ENCODE results near the gene MAP2K2.

Gene MAP2K2

GRCh38 chr19:4115818-4116385, 8.0 kb downstream of the MAP2K2 start:
- Mint-ChIP-seq H3K36me3 (ENCODE audit: low read depth) (peaks cover 28% of the 10 kb centered on the region), H3K4me1 (ENCODE audit: low read depth) (peaks cover 21% of the 10 kb centered on the region), H3K27ac (no peak overlapping the region), H3K9me3 (no peaks in the 10 kb centered on the region), H3K27me3 (ENCODE audit: low read depth) (no peaks in the 10 kb centered on the region), H3K4me3 (no peak overlapping the region)

GRCh38 chr19:4115050-4115817, 8.7 kb downstream of the MAP2K2 start:
- no peaks in the 10 kb centered on the region for H3K27me3 Mint-ChIP-seq (ENCODE audit: low read depth)
- peaks cover 34% of the 10 kb centered on the region for H3K36me3 Mint-ChIP-seq (ENCODE audit: low read depth)
- H3K9me3 Mint-ChIP-seq: no peaks in the 10 kb centered on the region
- peak overlapping the region; percentile 70 for H3K27ac Mint-ChIP-seq
- H3K4me3 Mint-ChIP-seq: peak overlapping the region; percentile 50
- H3K4me1 Mint-ChIP-seq (ENCODE audit: low read depth): peaks cover 21% of the 10 kb centered on the region

- Mint-ChIP-seq H3K27ac (no peak overlapping the region), H3K36me3 (ENCODE audit: low read depth) (peaks cover 39% of the 10 kb centered on the region), H3K4me1 (ENCODE audit: low read depth) (peaks cover 25% of the 10 kb centered on the region), H3K9me3 (no peaks in the 10 kb centered on the region), H3K4me3 (no peak overlapping the region), H3K27me3 (ENCODE audit: low read depth) (no peaks in the 10 kb centered on the region)
Observed at GRCh38 chr19:4114181-4114580, 9.7 kb downstream of the MAP2K2 start.

- Mint-ChIP-seq H3K36me3 (ENCODE audit: low read depth) (peaks cover 43% of the 10 kb centered on the region), H3K4me1 (ENCODE audit: low read depth) (peaks cover 32% of the 10 kb centered on the region), H3K4me3 (no peak overlapping the region), H3K9me3 (no peaks in the 10 kb centered on the region), H3K27me3 (ENCODE audit: low read depth) (no peaks in the 10 kb centered on the region), H3K27ac (peak overlapping the region; percentile 6)
Observed at GRCh38 chr19:4113398-4114088, 10.4 kb downstream of the MAP2K2 start.

GRCh38 chr19:4112367-4112766, 11.6 kb downstream of the MAP2K2 start:
- H3K36me3 Mint-ChIP-seq (ENCODE audit: low read depth): peaks cover 44% of the 10 kb centered on the region
- no peaks in the 10 kb centered on the region for H3K9me3 Mint-ChIP-seq
- no peak overlapping the region for H3K4me3 Mint-ChIP-seq
- peaks cover 31% of the 10 kb centered on the region for H3K4me1 Mint-ChIP-seq (ENCODE audit: low read depth)
- H3K27ac Mint-ChIP-seq: no peak overlapping the region
- no peaks in the 10 kb centered on the region for H3K27me3 Mint-ChIP-seq (ENCODE audit: low read depth)

- peaks cover 55% of the 10 kb centered on the region for H3K36me3 Mint-ChIP-seq (ENCODE audit: low read depth)
- H3K27me3 Mint-ChIP-seq (ENCODE audit: low read depth): no peaks in the 10 kb centered on the region
- H3K4me1 Mint-ChIP-seq (ENCODE audit: low read depth): peaks cover 31% of the 10 kb centered on the region
- H3K27ac Mint-ChIP-seq: peak overlapping the region; percentile 59
- no peak overlapping the region for H3K4me3 Mint-ChIP-seq
- no peaks in the 10 kb centered on the region for H3K9me3 Mint-ChIP-seq
Observed at GRCh38 chr19:4109626-4109945, 14.3 kb downstream of the MAP2K2 start.

GRCh38 chr19:4108767-4109625, 14.9 kb downstream of the MAP2K2 start:
- H3K36me3 Mint-ChIP-seq (ENCODE audit: low read depth): peaks cover 55% of the 10 kb centered on the region
- H3K27me3 Mint-ChIP-seq (ENCODE audit: low read depth): no peaks in the 10 kb centered on the region
- no peaks in the 10 kb centered on the region for H3K9me3 Mint-ChIP-seq
- H3K4me3 Mint-ChIP-seq: peak overlapping the region; percentile 31
- peak overlapping the region; percentile 80 for H3K27ac Mint-ChIP-seq
- H3K4me1 Mint-ChIP-seq (ENCODE audit: low read depth): peaks cover 33% of the 10 kb centered on the region

- no peak overlapping the region for H3K4me3 Mint-ChIP-seq
- no peaks in the 10 kb centered on the region for H3K9me3 Mint-ChIP-seq
- no peak overlapping the region for H3K27ac Mint-ChIP-seq
- peaks cover 16% of the 10 kb centered on the region for H3K4me1 Mint-ChIP-seq (ENCODE audit: low read depth)
- H3K36me3 Mint-ChIP-seq (ENCODE audit: low read depth): peaks cover 30% of the 10 kb centered on the region
- no peaks in the 10 kb centered on the region for H3K27me3 Mint-ChIP-seq (ENCODE audit: low read depth)
Observed at GRCh38 chr19:4103080-4103433, 20.9 kb downstream of the MAP2K2 start.

GRCh38 chr19:4102339-4103079, 21.4 kb downstream of the MAP2K2 start:
- peaks cover 28% of the 10 kb centered on the region for H3K36me3 Mint-ChIP-seq (ENCODE audit: low read depth)
- H3K27me3 Mint-ChIP-seq (ENCODE audit: low read depth): no peaks in the 10 kb centered on the region
- H3K4me3 Mint-ChIP-seq: no peak overlapping the region
- H3K27ac Mint-ChIP-seq: no peak overlapping the region
- no peaks in the 10 kb centered on the region for H3K9me3 Mint-ChIP-seq
- H3K4me1 Mint-ChIP-seq (ENCODE audit: low read depth): peaks cover 16% of the 10 kb centered on the region

GRCh38 chr19:4101496-4101770, 22.5 kb downstream of the MAP2K2 start:
- Mint-ChIP-seq H3K4me3 (no peak overlapping the region), H3K4me1 (ENCODE audit: low read depth) (peaks cover 12% of the 10 kb centered on the region), H3K27ac (no peak overlapping the region), H3K27me3 (ENCODE audit: low read depth) (no peaks in the 10 kb centered on the region), H3K36me3 (ENCODE audit: low read depth) (peaks cover 24% of the 10 kb centered on the region), H3K9me3 (no peaks in the 10 kb centered on the region)

GRCh38 chr19:4100647-4101495, 23.1 kb downstream of the MAP2K2 start:
- no peaks in the 10 kb centered on the region for H3K27me3 Mint-ChIP-seq (ENCODE audit: low read depth)
- peaks cover 12% of the 10 kb centered on the region for H3K4me1 Mint-ChIP-seq (ENCODE audit: low read depth)
- peaks cover 25% of the 10 kb centered on the region for H3K36me3 Mint-ChIP-seq (ENCODE audit: low read depth)
- no peak overlapping the region for H3K4me3 Mint-ChIP-seq
- no peaks in the 10 kb centered on the region for H3K9me3 Mint-ChIP-seq
- H3K27ac Mint-ChIP-seq: peak overlapping the region; percentile 59

GRCh38 chr19:4099041-4099764, 24.7 kb downstream of the MAP2K2 start:
- Mint-ChIP-seq H3K27me3 (ENCODE audit: low read depth) (no peaks in the 10 kb centered on the region), H3K4me3 (no peak overlapping the region), H3K36me3 (ENCODE audit: low read depth) (peaks cover 14% of the 10 kb centered on the region), H3K9me3 (no peaks in the 10 kb centered on the region), H3K27ac (no peak overlapping the region), H3K4me1 (ENCODE audit: low read depth) (no peaks in the 10 kb centered on the region)

- peaks cover 18% of the 10 kb centered on the region for H3K36me3 Mint-ChIP-seq (ENCODE audit: low read depth)
- H3K9me3 Mint-ChIP-seq: no peaks in the 10 kb centered on the region
- H3K27ac Mint-ChIP-seq: no peak overlapping the region
- no peaks in the 10 kb centered on the region for H3K27me3 Mint-ChIP-seq (ENCODE audit: low read depth)
- H3K4me3 Mint-ChIP-seq: no peak overlapping the region
- peaks cover 3% of the 10 kb centered on the region for H3K4me1 Mint-ChIP-seq (ENCODE audit: low read depth)
Observed at GRCh38 chr19:4098493-4098892, 25.4 kb downstream of the MAP2K2 start.

Data from T-helper 1 cell treated with Interleukin-12 subunit alpha and Interleukin-12 subunit beta and Interleukin-4 antibody, amounts not matched to agents 30 μg/mL and 1 μg/mL, for 36 hours (primary cell).